BE2C (cell line): ENCODE results near the gene C16orf96.

ENCODE experiments used
- DNase-seq: peaks from one replicate; pipeline ENCODE4 v3.0.0-alpha.2; 2020
- H3K27me3 ChIP-seq: fragments of 250-450 bp; sonication (Bioruptor Pico); 2 replicates; pipeline ENCODE4 v1.5.1; 2020; ENCODE audit warnings: mild to moderate bottlenecking
- H3K36me3 ChIP-seq: fragments of 250-450 bp; sonication (Bioruptor Pico); 2 replicates; pipeline ENCODE4 v1.5.1; 2020; ENCODE audit warnings: mild to moderate bottlenecking
- H3K4me1 ChIP-seq: fragments of 250-450 bp; sonication (Bioruptor Pico); 2 replicates; pipeline ENCODE4 v1.5.1; 2020
- H3K4me3 ChIP-seq: 2 replicates; pipeline ENCODE4 v1.5.1; 2011; ENCODE audit warnings: low read depth, low read length
- H3K9me3 ChIP-seq: fragments of 250-450 bp; sonication (Bioruptor Pico); 2 replicates; pipeline ENCODE4 v1.5.1; 2020
- TF ChIP-seq, protein P1 (sequence below): IDR thresholded peaks from 2 replicates; pipeline ENCODE4 v1.5.1; 2012; ENCODE audit warnings: mild to moderate bottlenecking, low read depth, low read length

Gene C16orf96

DNA sequence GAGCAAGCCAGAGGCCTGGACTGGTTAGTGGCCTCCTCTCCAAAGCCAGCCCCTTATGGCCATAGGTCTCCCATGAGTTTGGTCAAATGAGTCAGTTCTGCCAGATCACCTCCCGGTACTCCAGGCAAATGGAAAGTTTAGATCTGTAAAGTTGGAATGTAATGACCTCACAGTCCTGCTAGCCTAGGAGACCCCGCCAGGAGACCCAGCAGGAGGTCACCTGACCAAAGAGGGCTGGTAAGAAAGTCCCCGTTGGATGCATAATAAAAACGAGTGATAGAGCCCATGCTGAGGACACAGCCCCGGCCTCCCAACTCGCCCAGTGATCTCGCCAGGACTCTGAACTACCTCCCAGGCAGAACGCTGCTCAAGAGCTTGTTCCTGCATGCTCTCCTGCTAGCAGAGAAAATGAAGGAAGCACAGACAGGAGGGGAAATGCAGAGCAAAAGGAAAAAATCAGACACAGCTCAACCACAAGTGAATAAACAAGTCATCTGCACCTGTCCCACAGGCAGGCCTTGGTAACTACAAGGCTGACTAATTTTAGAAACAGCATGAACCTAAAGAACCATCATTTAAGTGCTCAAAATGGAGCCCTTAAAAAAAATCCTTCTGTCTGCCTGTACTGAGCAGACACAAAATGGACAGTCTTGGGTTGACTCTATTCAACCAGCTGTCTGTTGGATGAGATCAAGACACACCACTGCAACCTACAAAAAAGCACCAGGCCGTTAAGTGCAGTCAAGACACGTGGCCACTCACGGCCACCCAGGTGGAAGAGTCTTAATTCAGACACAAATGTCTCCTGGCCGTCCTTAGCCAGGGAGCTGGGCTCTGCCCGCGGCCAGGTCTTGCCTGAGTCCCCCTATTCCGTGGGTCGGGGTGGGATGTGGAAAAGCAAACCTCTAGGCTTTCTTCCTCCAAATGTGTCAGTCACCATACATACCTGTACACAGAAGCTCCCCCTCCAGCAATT, 26.8 kb upstream of the C16orf96 start:
- Histone ChIP-seq H3K36me3 (no peaks in the 10 kb centered on the region), H3K27me3 (no peaks in the 10 kb centered on the region), H3K4me3 (no peak overlapping the region), H3K9me3 (no peaks in the 10 kb centered on the region), H3K4me1 (no peaks in the 10 kb centered on the region)
- TF ChIP-seq, protein P1, sequence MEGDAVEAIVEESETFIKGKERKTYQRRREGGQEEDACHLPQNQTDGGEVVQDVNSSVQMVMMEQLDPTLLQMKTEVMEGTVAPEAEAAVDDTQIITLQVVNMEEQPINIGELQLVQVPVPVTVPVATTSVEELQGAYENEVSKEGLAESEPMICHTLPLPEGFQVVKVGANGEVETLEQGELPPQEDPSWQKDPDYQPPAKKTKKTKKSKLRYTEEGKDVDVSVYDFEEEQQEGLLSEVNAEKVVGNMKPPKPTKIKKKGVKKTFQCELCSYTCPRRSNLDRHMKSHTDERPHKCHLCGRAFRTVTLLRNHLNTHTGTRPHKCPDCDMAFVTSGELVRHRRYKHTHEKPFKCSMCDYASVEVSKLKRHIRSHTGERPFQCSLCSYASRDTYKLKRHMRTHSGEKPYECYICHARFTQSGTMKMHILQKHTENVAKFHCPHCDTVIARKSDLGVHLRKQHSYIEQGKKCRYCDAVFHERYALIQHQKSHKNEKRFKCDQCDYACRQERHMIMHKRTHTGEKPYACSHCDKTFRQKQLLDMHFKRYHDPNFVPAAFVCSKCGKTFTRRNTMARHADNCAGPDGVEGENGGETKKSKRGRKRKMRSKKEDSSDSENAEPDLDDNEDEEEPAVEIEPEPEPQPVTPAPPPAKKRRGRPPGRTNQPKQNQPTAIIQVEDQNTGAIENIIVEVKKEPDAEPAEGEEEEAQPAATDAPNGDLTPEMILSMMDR: no peak
- no peak for DNase-seq

DNA sequence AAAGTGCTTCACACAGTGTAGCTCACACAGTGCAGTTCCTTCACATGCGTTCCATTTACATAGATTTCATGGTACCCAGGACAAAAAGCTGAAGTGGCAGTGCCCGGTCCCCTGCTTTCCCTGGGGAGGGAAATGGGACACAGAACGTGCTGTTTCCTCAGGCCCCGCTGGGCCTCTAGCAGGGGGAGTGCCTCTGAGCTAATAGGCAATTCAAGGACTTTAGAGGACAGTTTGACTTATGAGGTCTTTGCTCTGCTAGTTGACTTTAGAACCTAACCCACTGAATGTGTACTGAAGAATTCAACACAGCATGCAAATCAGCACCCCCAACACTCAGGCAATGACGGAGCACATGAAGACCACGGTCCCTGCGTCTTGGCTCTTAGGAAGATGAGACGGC, 24.3 kb upstream of the C16orf96 start:
- TF ChIP-seq, protein P1: no peak
- no peaks in the 10 kb centered on the region for H3K9me3 ChIP-seq
- no peaks in the 10 kb centered on the region for H3K27me3 ChIP-seq
- no peaks in the 10 kb centered on the region for H3K4me1 ChIP-seq
- DNase-seq: no peak
- H3K4me3 ChIP-seq: no peak overlapping the region
- H3K36me3 ChIP-seq: no peaks in the 10 kb centered on the region

GRCh38 chr16:4532238-4532637, 23.9 kb upstream of the C16orf96 start:
- Histone ChIP-seq H3K4me1 (no peaks in the 10 kb centered on the region), H3K27me3 (no peaks in the 10 kb centered on the region), H3K9me3 (no peaks in the 10 kb centered on the region), H3K36me3 (no peaks in the 10 kb centered on the region), H3K4me3 (no peak overlapping the region)
- no peak for DNase-seq
- TF ChIP-seq, protein P1: no peak

DNA sequence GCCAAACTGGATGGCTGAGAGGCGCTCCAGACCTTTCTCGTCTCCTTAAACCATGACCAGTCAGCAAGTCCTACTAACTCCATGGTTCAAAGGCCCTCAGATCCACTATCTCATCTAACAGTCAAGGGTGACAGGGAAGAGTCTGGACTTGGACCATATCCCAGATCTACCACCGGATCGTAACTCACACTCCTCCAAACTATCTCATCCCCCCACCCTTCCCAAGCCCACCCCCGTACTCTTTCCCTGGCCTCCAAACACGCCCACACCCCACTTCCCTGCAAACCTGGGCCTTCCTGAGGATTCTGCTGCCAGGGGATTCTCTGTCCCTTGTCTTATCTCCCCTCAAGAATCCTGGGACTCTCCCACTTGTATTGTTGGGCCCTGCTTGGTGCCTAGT, 22.6 kb upstream of the C16orf96 start:
- H3K27me3 ChIP-seq: no peaks in the 10 kb centered on the region
- H3K36me3 ChIP-seq: no peaks in the 10 kb centered on the region
- no peaks in the 10 kb centered on the region for H3K4me1 ChIP-seq
- TF ChIP-seq, protein P1: no peak
- no peak for DNase-seq
- H3K9me3 ChIP-seq: no peaks in the 10 kb centered on the region; the same call in 1 of the 2 replicates
- H3K4me3 ChIP-seq: no peak overlapping the region

GRCh38 chr16:4534151-4534790, 21.9 kb upstream of the C16orf96 start:
- TF ChIP-seq, protein P1: no peak
- Histone ChIP-seq H3K27me3 (no peaks in the 10 kb centered on the region), H3K4me3 (no peak overlapping the region), H3K4me1 (no peaks in the 10 kb centered on the region), H3K36me3 (no peaks in the 10 kb centered on the region), H3K9me3 (no peaks in the 10 kb centered on the region; the same call in 1 of the 2 replicates)
- DNase-seq: no peak
